RWPE2 (cell line): ENCODE measurements around the gene OAT.

ENCODE experiments used
- ATAC-seq: fragments of 200-7000 bp; cut with Tn5 transposase; 3 replicates; pipeline ENCODE4 v1.9.1; 2021; ENCODE audit warnings: low read depth
- DNase-seq: peaks from one replicate; pipeline ENCODE4 v3.0.0-alpha.2; 2020; ENCODE audit warnings: low spot score
- H3K27ac ChIP-seq: fragments of 450-650 bp; 2 replicates; pipeline ENCODE4 v1.5.1; 2017; ENCODE audit warnings: mild to moderate bottlenecking; ENCODE audit not compliant: poor library complexity, severe bottlenecking
- H3K27me3 ChIP-seq: fragments of 250-450 bp; sonication (Bioruptor Pico); 2 replicates; pipeline ENCODE4 v1.5.1; 2021; ENCODE audit warnings: mild to moderate bottlenecking, moderate library complexity; ENCODE audit not compliant: insufficient read depth, poor library complexity, severe bottlenecking
- H3K36me3 ChIP-seq: fragments of 250-450 bp; sonication (Bioruptor Pico); 2 replicates; pipeline ENCODE4 v1.5.1; 2020; ENCODE audit warnings: low read depth, mild to moderate bottlenecking, moderate library complexity
- H3K4me1 ChIP-seq: fragments of 250-450 bp; sonication (Bioruptor Pico); 2 replicates; pipeline ENCODE4 v1.5.1; 2021; ENCODE audit warnings: mild to moderate bottlenecking, moderate library complexity; ENCODE audit not compliant: insufficient read depth, poor library complexity, severe bottlenecking
- H3K4me3 ChIP-seq: fragments of 250-450 bp; sonication (Bioruptor Pico); 2 replicates; pipeline ENCODE4 v1.5.1; 2021; ENCODE audit warnings: mild to moderate bottlenecking, moderate library complexity; ENCODE audit not compliant: severe bottlenecking
- H3K9me3 ChIP-seq: fragments of 250-450 bp; sonication (Bioruptor Pico); 2 replicates; pipeline ENCODE4 v1.5.1; 2021; ENCODE audit warnings: mild to moderate bottlenecking, moderate library complexity; ENCODE audit not compliant: severe bottlenecking
- TF ChIP-seq, protein P1 (sequence below): fragments of 450-650 bp; IDR thresholded peaks from one replicate; pipeline ENCODE4 v1.5.1; 2017; ENCODE audit warnings: mild to moderate bottlenecking, moderate library complexity; ENCODE audit not compliant: poor library complexity, severe bottlenecking

The OAT gene

DNA sequence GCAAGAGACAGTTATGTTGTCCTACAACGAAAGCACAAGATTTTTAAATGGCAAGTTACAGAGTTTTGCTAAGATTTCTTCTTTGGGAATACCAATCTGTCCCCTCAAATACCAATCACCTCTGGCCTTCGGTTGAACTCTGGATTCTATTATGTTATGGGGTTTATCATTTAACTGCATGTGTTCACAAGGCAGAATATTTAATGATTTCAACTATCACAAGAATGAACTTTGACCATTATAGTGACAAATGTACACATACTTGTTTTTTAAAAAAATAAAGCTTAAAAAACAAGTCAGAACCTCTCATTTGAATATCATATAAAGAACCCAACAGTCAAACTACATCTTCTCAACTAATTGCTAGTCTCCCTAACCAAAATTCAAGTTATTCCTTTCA is 11.3 kb downstream of the OAT start:
- no peaks in the 10 kb centered on the region for H3K4me1 ChIP-seq
- H3K27ac ChIP-seq = no peak overlapping the region
- DNase-seq (no peak), ATAC-seq (no peak)
- no peak overlapping the region for H3K4me3 ChIP-seq
- TF ChIP-seq, protein P1, sequence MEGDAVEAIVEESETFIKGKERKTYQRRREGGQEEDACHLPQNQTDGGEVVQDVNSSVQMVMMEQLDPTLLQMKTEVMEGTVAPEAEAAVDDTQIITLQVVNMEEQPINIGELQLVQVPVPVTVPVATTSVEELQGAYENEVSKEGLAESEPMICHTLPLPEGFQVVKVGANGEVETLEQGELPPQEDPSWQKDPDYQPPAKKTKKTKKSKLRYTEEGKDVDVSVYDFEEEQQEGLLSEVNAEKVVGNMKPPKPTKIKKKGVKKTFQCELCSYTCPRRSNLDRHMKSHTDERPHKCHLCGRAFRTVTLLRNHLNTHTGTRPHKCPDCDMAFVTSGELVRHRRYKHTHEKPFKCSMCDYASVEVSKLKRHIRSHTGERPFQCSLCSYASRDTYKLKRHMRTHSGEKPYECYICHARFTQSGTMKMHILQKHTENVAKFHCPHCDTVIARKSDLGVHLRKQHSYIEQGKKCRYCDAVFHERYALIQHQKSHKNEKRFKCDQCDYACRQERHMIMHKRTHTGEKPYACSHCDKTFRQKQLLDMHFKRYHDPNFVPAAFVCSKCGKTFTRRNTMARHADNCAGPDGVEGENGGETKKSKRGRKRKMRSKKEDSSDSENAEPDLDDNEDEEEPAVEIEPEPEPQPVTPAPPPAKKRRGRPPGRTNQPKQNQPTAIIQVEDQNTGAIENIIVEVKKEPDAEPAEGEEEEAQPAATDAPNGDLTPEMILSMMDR = no peak
- peaks cover 76% of the 10 kb centered on the region for H3K36me3 ChIP-seq
- H3K9me3 ChIP-seq = no peaks in the 10 kb centered on the region
- no peaks in the 10 kb centered on the region for H3K27me3 ChIP-seq

DNA sequence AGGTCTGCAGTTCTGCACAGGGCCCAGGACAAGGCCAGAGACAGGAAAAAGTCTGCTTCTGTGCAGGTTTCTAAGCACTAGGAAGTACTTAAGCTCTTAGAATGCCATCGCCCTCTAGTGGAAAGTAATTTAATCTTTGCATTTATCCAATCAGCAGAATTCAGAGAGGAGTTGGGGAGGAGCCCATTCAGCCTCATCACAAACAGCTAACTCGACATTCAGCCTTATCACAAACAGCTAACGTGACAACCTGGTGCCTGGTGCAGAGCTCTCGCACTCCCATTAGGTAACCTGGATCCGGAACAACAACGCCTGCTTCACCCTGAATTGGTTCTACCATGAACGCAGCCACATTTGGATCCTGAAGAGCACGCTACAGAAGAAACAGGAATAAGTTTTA is 15.2 kb downstream of the OAT start:
- no peak for DNase-seq
- no peak overlapping the region for H3K27ac ChIP-seq

DNA sequence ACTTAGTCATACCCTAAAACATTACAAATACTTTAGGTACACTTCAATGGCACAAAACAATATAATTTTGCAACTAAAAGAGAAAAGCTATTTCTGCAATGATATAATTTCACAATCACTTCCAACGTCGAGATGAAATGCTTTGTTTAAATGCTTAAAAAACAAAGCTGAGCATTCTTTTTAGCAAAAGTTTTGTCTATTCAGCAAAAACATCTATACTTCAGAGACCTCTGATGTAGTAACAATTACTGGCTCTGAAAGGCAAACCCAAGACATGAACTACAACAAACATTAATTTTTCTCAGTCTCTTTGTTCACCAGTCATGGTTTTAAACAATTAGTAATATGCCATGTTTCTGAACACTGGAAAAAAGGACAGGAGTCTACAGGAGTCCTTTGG is 16.4 kb downstream of the OAT start:
- ATAC-seq (no peak), DNase-seq (no peak)
- TF ChIP-seq, protein P1 = no peak
- H3K4me3 ChIP-seq = no peak overlapping the region
- H3K4me1 ChIP-seq = no peaks in the 10 kb centered on the region
- H3K36me3 ChIP-seq = peaks cover 80% of the 10 kb centered on the region
- H3K27ac ChIP-seq = no peak overlapping the region
- no peaks in the 10 kb centered on the region for H3K9me3 ChIP-seq
- H3K27me3 ChIP-seq = no peaks in the 10 kb centered on the region

More for the DNA sequence above, 15.2 kb downstream of the OAT start:
- peak; percentile 89 for ATAC-seq
- H3K27me3 ChIP-seq = no peaks in the 10 kb centered on the region
- TF ChIP-seq, protein P1 = peak; percentile 84
- peaks cover 80% of the 10 kb centered on the region for H3K36me3 ChIP-seq
- no peak overlapping the region for H3K4me3 ChIP-seq
- H3K4me1 ChIP-seq = no peaks in the 10 kb centered on the region
- H3K9me3 ChIP-seq = no peaks in the 10 kb centered on the region

DNA sequence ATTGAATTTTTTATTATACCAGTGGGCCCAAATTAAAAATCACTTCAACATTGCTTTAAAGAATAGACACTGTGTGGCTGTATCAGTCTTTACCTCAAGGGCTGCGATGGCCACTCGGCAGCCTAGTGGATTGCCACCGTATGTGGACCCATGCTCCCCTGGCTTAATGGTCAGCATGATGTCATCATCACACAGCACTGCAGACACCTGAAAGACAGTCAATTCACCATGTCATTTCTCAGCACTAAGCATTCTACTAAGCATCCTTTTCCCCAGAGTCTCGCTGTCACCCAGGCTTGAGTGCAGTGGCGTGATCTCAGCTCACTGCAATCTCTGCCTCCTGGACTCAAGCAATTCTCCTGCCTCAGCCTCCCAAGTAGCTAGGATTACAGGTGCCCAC is 17.1 kb downstream of the OAT start:
- Histone ChIP-seq H3K27me3 (no peaks in the 10 kb centered on the region), H3K4me3 (no peak overlapping the region), H3K4me1 (no peaks in the 10 kb centered on the region), H3K27ac (no peak overlapping the region), H3K36me3 (peaks cover 78% of the 10 kb centered on the region), H3K9me3 (no peaks in the 10 kb centered on the region)
- TF ChIP-seq, protein P1 = no peak
- ATAC-seq = no peak
- DNase-seq = no peak

DNA sequence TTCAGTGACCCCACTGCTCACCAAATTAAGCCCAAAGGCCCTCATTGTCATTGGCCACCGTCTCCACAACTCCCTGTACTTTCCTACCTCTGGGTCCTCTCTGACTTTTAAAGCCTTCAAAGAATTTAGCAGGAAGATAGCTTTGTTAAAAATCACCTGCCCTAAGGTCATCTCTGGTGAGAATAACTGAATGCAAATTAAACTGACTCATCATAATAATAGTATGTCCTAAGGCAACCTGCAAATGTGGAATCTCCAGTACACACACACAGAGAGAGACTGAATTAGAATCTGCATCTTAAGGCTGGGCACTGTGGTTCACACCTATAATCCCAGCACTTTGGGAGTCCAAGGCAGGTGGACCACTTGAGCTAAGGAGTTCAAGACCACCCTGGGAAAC is 24.1 kb downstream of the OAT start:
- no peaks in the 10 kb centered on the region for H3K9me3 ChIP-seq
- H3K27ac ChIP-seq = peak overlapping the region; percentile 18
- H3K36me3 ChIP-seq = peaks cover 16% of the 10 kb centered on the region
- H3K27me3 ChIP-seq = no peaks in the 10 kb centered on the region
- peak; percentile 88 for ATAC-seq
- no peak overlapping the region for H3K4me3 ChIP-seq
- peaks cover 13% of the 10 kb centered on the region for H3K4me1 ChIP-seq
- TF ChIP-seq, protein P1 = no peak
- no peak for DNase-seq
